Vagina (tissue), 2 donors: ENCODE results near the gene ST7.
"Not testable (repeated sequence)": the region's sequence is repeated elsewhere in the genome, so short reads cannot be mapped to it uniquely, and the experiment has no call there.

Experiments
- CTCF ChIP-seq, 3 experiments: fragments of 450-650 bp in 2 of 3; fragments of 200-600 bp in 1 of 3; sonication (generic) in 1 of 3; IDR thresholded peaks; one replicate each; pipeline ENCODE4 v1.5.1; 2017 to 2019; ENCODE audit warnings: antibody characterized with exemption in 3 of 3, mild to moderate bottlenecking in 2 of 3, moderate library complexity in 2 of 3
- POLR2A ChIP-seq, 2 donors: fragments of 450-650 bp; IDR thresholded peaks; one replicate each; pipeline ENCODE4 v1.6.1; 2017; ENCODE audit warnings: antibody characterized with exemption in 2 of 2, mild to moderate bottlenecking in 2 of 2, moderate library complexity in 2 of 2

DNA sequence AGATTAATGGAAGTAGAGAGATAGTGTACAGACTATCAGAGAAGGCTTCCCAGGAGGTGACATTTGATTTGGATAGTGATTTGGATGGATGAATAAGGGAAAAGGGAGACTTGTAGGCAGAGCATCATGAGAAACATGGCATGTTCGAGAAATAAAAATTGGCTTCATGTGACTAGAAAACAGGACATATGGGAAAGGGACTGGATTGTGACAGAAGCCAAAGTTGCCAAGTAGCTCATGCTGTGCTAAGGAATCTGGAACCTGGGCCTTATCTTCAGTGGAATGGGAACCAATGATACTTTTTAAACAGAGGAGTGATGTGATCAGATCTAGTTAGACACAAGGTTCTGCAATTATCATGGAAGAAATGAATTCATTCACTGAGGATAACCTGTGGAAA is 168.7 kb downstream of the ST7 start:
- TF ChIP-seq CTCF, POLR2A (IDR thresholded peaks at IDR 0.05): not testable (repeated sequence)
